ENCODE results near the gene ITK.

GRCh38 chr5:157217289-157218024 is 36.8 kb downstream of the ITK start:
- TF ChIP-seq CTCF (IDR thresholded peaks at IDR 0.05) = no peak
- no peak for TF ChIP-seq POLR2A (IDR thresholded peaks at IDR 0.05)
- TF ChIP-seq EP300 (IDR thresholded peaks at IDR 0.05; ENCODE audit: low read depth) = no peak

Measured in transverse colon (tissue), 3 donors.